Type B pancreatic cell (in vitro differentiated cells): ENCODE measurements around the gene ADAMTSL1. TPM values are rescaled to one million over a fixed set of nuclear protein-coding genes. Genes with fewer than 3 reads are reported as not detected.

Experiments
- DNase-seq: peaks from one replicate; pipeline ENCODE4 v3.0.0; 2021; ENCODE audit warnings: mixed read lengths; ENCODE audit not compliant: unreplicated experiment; ENCODE audit errors: extremely low spot score
- H3K27ac Mint-ChIP-seq: 2 replicates; pipeline ENCODE4 v1.8.0; 2021; ENCODE audit warnings: mild to moderate bottlenecking, mixed read lengths
- H3K27me3 Mint-ChIP-seq: 2 replicates; pipeline ENCODE4 v1.8.0; 2021; ENCODE audit warnings: mixed read lengths
- H3K36me3 Mint-ChIP-seq: 2 replicates; pipeline ENCODE4 v1.8.0; 2021; ENCODE audit warnings: mixed read lengths
- H3K4me1 Mint-ChIP-seq: one replicate; pipeline ENCODE4 v1.8.0; 2021; ENCODE audit warnings: mixed read lengths; ENCODE audit not compliant: unreplicated experiment
- H3K4me3 Mint-ChIP-seq: 2 replicates; pipeline ENCODE4 v1.8.0; 2021; ENCODE audit warnings: mild to moderate bottlenecking, mixed read lengths
- H3K9me3 Mint-ChIP-seq: 2 replicates; pipeline ENCODE4 v1.8.0; 2021; ENCODE audit warnings: mixed read lengths
- total RNA-seq: library from RNA; stranded (reverse); gene quantifications from 2 replicates; pipeline ENCODE4 v1.2.1, GENCODE V29; 2021; ENCODE audit warnings: low replicate concordance
- TF ChIP-seq, protein P1 (sequence below): fragments of 200-600 bp; sonication (generic); conservative IDR thresholded peaks from 2 replicates; pipeline ENCODE4 v1.5.0; 2021; ENCODE audit warnings: antibody characterized with exemption, mild to moderate bottlenecking

ADAMTSL1 gene
- total RNA-seq, 1 donor from 2014 or later: 28.6 TPM

DNA sequence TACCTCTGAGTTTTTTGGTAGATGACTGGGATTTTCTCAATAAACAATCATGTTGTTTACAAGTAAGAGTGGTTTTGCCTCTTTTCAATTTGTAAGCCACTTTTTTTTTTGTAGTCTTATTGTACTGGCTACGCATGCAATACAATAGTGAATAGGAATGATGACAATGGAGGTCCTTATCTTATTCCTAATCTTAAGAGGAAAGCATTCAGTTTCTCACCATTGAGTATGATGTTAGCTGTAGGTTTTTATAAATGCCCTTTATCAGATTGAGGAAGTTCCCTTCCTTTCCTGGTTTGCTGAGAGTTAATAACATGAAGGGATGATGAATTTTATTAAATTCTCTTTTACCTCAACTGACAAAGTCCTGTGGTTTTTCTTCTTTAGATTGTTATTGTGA, 155.2 kb downstream of the ADAMTSL1 start:
- no peak for DNase-seq
- no peaks in the 10 kb centered on the region for H3K36me3 Mint-ChIP-seq
- no peak overlapping the region for H3K27ac Mint-ChIP-seq
- TF ChIP-seq, protein P1, sequence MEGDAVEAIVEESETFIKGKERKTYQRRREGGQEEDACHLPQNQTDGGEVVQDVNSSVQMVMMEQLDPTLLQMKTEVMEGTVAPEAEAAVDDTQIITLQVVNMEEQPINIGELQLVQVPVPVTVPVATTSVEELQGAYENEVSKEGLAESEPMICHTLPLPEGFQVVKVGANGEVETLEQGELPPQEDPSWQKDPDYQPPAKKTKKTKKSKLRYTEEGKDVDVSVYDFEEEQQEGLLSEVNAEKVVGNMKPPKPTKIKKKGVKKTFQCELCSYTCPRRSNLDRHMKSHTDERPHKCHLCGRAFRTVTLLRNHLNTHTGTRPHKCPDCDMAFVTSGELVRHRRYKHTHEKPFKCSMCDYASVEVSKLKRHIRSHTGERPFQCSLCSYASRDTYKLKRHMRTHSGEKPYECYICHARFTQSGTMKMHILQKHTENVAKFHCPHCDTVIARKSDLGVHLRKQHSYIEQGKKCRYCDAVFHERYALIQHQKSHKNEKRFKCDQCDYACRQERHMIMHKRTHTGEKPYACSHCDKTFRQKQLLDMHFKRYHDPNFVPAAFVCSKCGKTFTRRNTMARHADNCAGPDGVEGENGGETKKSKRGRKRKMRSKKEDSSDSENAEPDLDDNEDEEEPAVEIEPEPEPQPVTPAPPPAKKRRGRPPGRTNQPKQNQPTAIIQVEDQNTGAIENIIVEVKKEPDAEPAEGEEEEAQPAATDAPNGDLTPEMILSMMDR: no peak
- H3K4me1 Mint-ChIP-seq: peaks cover 5% of the 10 kb centered on the region
- H3K4me3 Mint-ChIP-seq: no peak overlapping the region
- no peaks in the 10 kb centered on the region for H3K27me3 Mint-ChIP-seq
- no peaks in the 10 kb centered on the region for H3K9me3 Mint-ChIP-seq

- H3K27me3 Mint-ChIP-seq: no peaks in the 10 kb centered on the region
- H3K4me1 Mint-ChIP-seq: peaks cover 5% of the 10 kb centered on the region
- no peaks in the 10 kb centered on the region for H3K9me3 Mint-ChIP-seq
- no peak overlapping the region for H3K27ac Mint-ChIP-seq
- TF ChIP-seq, protein P1: no peak
- no peaks in the 10 kb centered on the region for H3K36me3 Mint-ChIP-seq
- no peak for DNase-seq
- no peak overlapping the region for H3K4me3 Mint-ChIP-seq
Measured at GRCh38 chr9:18632632-18633403, 158.9 kb downstream of the ADAMTSL1 start.

DNA sequence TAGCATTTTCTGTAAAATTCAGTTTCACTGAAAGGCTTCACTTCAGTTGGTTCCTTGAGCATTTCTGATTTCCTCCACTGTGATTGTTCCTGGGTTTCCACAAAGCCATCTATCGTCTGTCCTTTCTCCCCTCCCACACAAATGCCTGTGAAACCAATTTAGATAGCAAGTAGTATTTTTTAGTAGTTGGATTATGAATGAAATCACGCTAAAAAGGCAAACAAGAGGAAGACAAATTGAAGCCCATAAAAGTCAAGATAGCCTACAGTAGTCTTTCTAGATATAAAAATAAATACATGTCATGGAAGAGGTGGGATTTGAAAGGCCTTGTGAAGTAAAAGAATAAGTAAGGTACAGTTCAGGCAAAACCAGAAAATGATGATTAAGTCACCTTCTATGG, 162.8 kb downstream of the ADAMTSL1 start:
- Mint-ChIP-seq H3K27ac (no peak overlapping the region), H3K9me3 (no peaks in the 10 kb centered on the region), H3K36me3 (no peaks in the 10 kb centered on the region), H3K27me3 (no peaks in the 10 kb centered on the region), H3K4me1 (peaks cover 5% of the 10 kb centered on the region), H3K4me3 (no peak overlapping the region)
- DNase-seq: no peak
- TF ChIP-seq, protein P1: no peak

DNA sequence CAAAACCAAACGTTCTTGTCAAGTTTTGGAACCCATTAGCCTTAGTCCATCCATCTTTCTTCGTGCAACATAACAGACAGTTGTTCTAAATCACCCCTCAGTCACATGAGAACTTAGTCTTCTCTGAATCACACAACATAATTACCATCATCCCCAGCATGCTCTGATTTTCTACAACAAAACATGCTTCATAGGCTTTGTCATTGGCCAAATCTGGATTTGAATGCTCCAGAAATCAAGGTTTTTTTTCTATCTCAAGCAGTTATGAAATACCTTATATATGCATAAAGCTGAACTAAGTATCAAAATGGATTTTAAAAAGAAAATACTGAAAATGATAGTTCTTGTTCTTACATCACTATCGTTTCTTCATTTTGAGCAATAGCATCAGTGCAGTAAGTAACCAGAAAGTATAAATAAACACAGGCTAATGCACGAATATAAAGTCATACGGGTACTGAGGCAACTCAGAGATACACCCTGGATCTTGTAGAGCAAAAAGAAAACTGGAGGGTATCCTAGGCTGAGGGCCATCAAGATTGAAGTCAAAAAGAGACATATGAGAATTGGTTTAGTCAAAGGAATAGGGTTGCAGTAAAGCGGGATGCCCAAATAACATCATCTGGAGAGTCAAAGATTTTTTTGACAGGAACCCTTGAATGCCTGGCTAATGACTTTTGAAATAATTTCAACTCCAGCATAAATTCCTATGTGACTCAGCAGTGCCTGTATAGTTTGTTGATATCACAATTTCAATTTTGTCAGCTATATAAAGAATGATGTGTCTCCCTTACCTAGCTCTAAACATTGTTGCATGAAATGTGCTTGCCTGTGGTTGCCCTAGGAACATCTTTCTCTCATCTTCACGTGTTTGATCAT, 164.7 kb downstream of the ADAMTSL1 start:
- DNase-seq: no peak
- H3K9me3 Mint-ChIP-seq: peaks cover 10% of the 10 kb centered on the region
- peaks cover 5% of the 10 kb centered on the region for H3K36me3 Mint-ChIP-seq
- H3K4me1 Mint-ChIP-seq: no peaks in the 10 kb centered on the region
- no peak overlapping the region for H3K4me3 Mint-ChIP-seq
- no peak overlapping the region for H3K27ac Mint-ChIP-seq
- H3K27me3 Mint-ChIP-seq: no peaks in the 10 kb centered on the region
- TF ChIP-seq, protein P1: no peak

GRCh38 chr9:18639911-18640310, 166.0 kb downstream of the ADAMTSL1 start:
- DNase-seq: no peak
- Mint-ChIP-seq H3K9me3 (peaks cover 13% of the 10 kb centered on the region), H3K27ac (no peak overlapping the region), H3K4me1 (no peaks in the 10 kb centered on the region), H3K27me3 (no peaks in the 10 kb centered on the region), H3K36me3 (peaks cover 5% of the 10 kb centered on the region), H3K4me3 (no peak overlapping the region)
- TF ChIP-seq, protein P1: no peak
